T-helper 2 cell treated with Interferon-gamma antibody and Interleukin-4, amounts not matched to agents 5 μg/mL and 100 μg/mL, for 36 hours (primary cell): ENCODE data around the gene TMPRSS4.

Experiments
- DNase-seq: peaks from one replicate; pipeline ENCODE4 v3.0.0; 2021; ENCODE audit warnings: low spot score
- H3K27ac Mint-ChIP-seq: one replicate; pipeline ENCODE4 v1.8.0; 2021; ENCODE audit warnings: mild to moderate bottlenecking, mixed read lengths
- H3K27me3 Mint-ChIP-seq: one replicate; pipeline ENCODE4 v1.8.0; 2021; ENCODE audit warnings: low read depth, mixed read lengths
- H3K36me3 Mint-ChIP-seq: one replicate; pipeline ENCODE4 v1.8.0; 2021; ENCODE audit warnings: low read depth, mixed read lengths
- H3K4me1 Mint-ChIP-seq: one replicate; pipeline ENCODE4 v1.8.0; 2021; ENCODE audit warnings: low read depth, mixed read lengths
- H3K4me3 Mint-ChIP-seq: one replicate; pipeline ENCODE4 v1.8.0; 2022; ENCODE audit warnings: mild to moderate bottlenecking, moderate library complexity, mixed read lengths
- H3K9me3 Mint-ChIP-seq: one replicate; pipeline ENCODE4 v1.8.0; 2021; ENCODE audit warnings: mixed read lengths

TMPRSS4 gene

DNA sequence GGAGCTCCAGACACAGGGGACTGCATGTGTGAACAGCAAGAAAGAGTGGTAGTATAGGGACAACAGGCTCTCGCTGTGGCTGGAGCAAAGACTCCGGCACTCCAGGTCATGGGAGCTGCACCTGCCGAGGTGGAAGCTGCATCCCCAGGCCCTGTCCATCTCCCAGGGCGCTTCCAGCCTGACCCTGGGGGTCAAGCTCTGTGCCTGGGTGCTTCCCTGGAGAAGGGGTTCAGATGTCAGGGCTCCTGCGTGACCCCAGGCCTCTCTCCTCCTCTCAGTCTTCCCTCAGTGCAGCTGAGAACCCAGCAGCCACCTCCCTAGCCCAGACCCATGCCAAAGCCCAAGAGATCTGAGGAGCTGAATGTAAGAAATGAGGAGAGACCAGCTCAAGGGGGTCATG, 3.4 kb downstream of the TMPRSS4 start:
- no peak overlapping the region for H3K4me3 Mint-ChIP-seq
- no peak overlapping the region for H3K27ac Mint-ChIP-seq

DNA sequence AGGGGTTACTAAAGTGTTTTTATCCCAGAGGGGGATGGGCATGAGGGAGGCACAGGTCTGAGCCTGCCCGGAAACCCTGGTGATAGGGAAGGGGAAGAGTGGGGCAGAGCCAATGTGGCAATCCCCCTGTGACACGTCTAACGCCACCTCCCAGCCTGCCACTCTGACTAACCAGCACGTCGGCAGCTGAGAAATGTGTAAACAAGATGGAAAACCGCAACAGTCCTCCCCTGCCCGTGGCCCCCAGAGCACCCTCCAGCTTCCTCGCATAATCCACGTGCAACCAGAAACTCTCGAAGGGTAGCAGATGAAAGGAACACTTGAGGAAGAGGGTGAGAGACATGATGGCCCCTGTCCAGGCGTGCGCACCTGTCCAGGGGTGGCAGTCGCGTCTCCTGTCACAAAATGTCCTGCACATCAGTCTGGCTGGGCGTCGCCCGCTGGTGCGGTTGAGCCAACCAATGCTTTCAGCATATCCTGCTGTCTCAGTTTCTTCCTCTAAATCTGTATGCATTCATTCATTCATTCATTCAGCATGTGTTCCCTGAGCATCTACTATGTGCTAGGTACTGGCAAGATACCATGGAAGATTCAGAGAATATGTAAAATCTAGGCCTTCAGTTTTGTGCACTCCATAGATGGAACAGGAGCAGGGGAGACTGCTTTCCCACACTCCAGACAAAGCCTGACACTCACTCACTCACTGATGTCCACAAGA, 4.5 kb downstream of the TMPRSS4 start:
- Mint-ChIP-seq H3K9me3 (peaks cover 3% of the 10 kb centered on the region), H3K4me1 (no peaks in the 10 kb centered on the region), H3K27me3 (peaks cover 3% of the 10 kb centered on the region), H3K27ac (no peak overlapping the region), H3K4me3 (no peak overlapping the region), H3K36me3 (no peaks in the 10 kb centered on the region)
- no peak for DNase-seq

More for the DNA sequence above, 3.4 kb downstream of the TMPRSS4 start:
- no peak for DNase-seq
- Mint-ChIP-seq H3K4me1 (no peaks in the 10 kb centered on the region), H3K36me3 (no peaks in the 10 kb centered on the region), H3K27me3 (peaks cover 5% of the 10 kb centered on the region), H3K9me3 (no peaks in the 10 kb centered on the region)

DNA sequence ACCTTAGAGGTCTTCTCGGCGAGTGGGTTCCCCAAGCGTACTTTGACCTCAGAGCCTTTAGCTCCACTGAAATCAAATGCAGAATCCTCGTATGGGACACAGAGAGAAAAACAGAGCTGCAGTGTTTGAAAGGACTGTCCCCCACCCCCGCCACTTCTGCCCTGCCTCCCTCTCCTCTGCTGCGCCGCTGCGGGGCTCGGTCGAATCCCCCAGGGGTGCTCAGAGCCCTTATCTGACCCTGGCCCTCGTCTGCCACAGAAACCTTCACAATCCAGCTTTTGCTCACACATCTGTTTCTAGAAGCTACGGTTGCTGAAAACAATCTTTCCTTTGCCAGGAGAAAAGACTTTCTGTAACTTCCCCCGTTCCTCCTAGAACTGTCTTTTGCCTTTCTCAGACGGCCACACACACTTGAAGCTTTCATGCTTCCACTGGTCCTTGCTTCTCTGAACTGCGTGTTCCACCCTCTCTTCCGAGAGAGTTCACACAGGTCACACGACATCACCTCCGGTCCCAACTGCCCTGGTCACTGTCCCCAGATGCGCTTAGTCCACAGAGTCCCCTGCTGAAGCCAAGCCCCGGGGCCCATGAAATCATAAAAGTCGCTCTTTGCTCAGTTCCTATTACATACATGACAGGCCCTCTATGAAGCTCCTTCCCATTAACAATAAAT, 6.1 kb downstream of the TMPRSS4 start:
- Mint-ChIP-seq H3K9me3 (peaks cover 17% of the 10 kb centered on the region), H3K4me3 (no peak overlapping the region), H3K27ac (no peak overlapping the region), H3K4me1 (no peaks in the 10 kb centered on the region), H3K36me3 (no peaks in the 10 kb centered on the region), H3K27me3 (peaks cover 3% of the 10 kb centered on the region)
- no peak for DNase-seq

DNA sequence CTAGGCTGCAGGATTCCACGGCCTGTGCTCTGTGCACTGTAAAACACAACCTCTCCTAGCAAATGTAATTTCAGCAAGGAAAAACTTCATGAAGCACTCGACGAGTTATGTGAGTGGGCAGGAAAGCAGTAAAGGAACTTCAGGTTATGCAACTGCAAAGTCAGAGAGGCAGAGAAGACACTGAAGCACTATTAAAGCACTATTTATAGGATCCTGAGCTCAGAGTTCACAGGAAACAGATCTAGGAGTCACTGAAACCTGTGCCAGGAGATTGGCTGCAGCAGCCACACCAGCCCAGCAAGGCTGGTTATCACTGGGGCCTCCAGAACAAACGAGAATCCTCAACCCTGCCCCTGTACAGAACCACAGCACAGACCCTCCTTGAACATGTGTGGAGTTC, 7.4 kb downstream of the TMPRSS4 start:
- Mint-ChIP-seq H3K9me3 (peaks cover 23% of the 10 kb centered on the region), H3K4me3 (no peak overlapping the region), H3K36me3 (no peaks in the 10 kb centered on the region), H3K27ac (no peak overlapping the region), H3K27me3 (peaks cover 3% of the 10 kb centered on the region), H3K4me1 (no peaks in the 10 kb centered on the region)
- no peak for DNase-seq

DNA sequence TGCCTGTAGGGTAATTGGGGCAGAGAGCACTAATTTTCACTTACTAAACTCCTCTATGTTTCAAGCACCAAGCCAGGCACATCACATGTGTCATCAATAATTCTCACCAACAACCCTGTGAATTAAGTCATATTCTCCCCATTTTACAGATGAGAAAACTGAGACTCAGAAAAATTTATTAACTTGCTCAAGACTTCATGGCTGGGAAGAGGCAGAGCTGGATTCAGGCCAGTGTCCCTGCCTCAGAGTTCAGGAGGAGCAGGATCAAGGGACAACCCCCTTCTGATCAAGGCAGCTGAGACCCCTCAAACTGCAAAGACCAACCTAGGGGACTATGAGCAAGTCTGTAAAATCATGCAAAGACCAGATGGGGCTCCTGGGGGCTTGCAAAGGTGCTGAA, 7.8 kb downstream of the TMPRSS4 start:
- H3K4me1 Mint-ChIP-seq, result no peaks in the 10 kb centered on the region
- no peak overlapping the region for H3K4me3 Mint-ChIP-seq
- no peak overlapping the region for H3K27ac Mint-ChIP-seq
- DNase-seq, result no peak
- H3K36me3 Mint-ChIP-seq, result no peaks in the 10 kb centered on the region
- H3K27me3 Mint-ChIP-seq, result peaks cover 5% of the 10 kb centered on the region
- peaks cover 27% of the 10 kb centered on the region for H3K9me3 Mint-ChIP-seq

DNA sequence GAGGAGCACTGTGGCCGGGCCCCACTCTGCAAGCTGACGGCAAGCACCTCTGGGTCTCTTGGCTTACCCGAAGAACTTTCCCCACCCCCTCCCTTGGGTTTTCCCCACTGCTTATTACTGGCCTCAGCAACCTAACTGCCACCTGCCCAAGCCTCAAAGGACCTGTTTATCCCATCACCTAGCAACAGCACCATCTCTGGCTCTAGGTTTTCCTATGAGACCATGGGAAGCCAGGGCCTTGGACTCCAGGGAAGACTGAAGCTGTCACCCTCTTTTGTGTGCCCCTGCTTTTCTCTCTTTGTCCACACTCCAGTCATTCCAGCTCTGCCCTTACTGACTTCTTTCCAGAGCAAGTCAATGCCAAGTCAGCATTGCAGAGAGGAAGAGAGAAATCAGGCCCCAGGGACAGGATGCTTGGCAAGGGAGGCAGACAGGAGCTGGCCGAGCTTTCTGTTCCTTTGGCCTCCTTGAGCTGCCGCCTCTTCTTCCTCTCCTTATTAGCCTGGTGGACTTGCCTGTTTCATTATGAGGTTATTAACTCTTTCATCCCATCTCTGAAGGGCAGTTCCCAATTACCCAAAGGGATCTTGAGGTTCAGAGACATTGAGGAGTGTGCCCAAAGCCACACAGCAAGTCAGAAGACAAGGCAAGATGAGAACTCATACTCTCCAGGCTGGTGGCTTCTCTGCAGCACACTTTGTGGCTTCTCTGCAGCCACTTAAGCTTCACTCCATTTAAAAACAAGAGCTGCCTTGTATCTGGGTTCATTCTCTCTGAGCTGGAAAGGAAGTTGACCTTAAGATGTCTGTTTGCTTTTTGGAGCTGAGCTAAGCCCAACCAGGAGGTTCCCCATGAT, 10.3 kb downstream of the TMPRSS4 start, which contains the start of gene SMIM35:
Gene SMIM35 (minus strand): TSS at position 51 of the 856 bp plus-strand sequence. CDS start 206 bp downstream, outside the sequence.
- Mint-ChIP-seq H3K4me1 (no peaks in the 10 kb centered on the region), H3K4me3 (no peak within 1 kb of the TSS)

DNA sequence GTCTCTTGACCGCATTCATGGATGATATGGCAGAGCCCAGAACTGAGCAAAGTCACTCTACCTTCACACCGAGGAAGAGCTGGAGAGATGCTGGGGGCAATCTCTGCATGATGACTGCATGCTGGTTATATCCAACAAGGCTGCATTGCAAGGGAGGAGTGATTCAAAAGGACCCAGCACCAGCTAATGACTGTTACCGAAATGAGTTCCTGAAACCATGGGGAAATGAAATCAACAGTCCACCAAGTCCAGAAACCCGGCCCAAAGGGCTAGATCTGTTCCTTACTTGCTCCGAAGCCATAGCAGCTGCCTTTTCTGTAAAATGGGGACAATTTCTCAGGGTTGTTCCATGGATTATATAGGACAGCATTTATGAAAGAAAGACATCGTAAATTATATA, 11.1 kb downstream of the TMPRSS4 start:
- no peak overlapping the region for H3K27ac Mint-ChIP-seq
- H3K4me3 Mint-ChIP-seq, result no peak overlapping the region
- DNase-seq, result no peak
- H3K36me3 Mint-ChIP-seq, result no peaks in the 10 kb centered on the region
- H3K27me3 Mint-ChIP-seq, result peaks cover 3% of the 10 kb centered on the region
- H3K4me1 Mint-ChIP-seq, result no peaks in the 10 kb centered on the region
- peaks cover 27% of the 10 kb centered on the region for H3K9me3 Mint-ChIP-seq

More for the DNA sequence above, 10.3 kb downstream of the TMPRSS4 start, which contains the start of gene SMIM35:
- no peak within 1 kb of the TSS for H3K27ac Mint-ChIP-seq
- DNase-seq, result no peak
- H3K9me3 Mint-ChIP-seq, result peaks cover 27% of the 10 kb centered on the region
- H3K27me3 Mint-ChIP-seq, result peaks cover 3% of the 10 kb centered on the region
- H3K36me3 Mint-ChIP-seq, result no peaks in the 10 kb centered on the region

DNA sequence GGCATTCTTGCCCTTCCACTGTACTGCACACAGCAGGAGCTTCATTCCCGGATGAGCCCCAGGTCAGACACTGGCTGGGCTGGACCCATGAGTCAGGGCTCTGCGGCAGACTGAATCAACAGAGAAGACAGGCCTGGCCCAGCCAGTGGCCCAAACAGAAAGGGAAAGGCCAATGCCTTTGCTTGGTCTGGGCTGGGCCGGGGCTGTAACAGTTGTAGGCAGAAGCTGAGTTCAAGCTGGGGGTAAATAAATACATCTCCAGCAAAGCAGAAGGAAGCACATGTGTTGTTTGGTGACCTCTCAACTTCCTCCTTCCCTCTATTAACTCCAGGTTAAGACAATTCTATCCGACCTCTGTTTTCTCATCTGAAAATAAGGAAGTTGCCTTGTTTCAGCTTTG, 11.7 kb downstream of the TMPRSS4 start:
- DNase-seq, result no peak
- Mint-ChIP-seq H3K27me3 (peaks cover 3% of the 10 kb centered on the region), H3K4me1 (no peaks in the 10 kb centered on the region), H3K9me3 (peaks cover 27% of the 10 kb centered on the region), H3K36me3 (no peaks in the 10 kb centered on the region), H3K27ac (no peak overlapping the region), H3K4me3 (no peak overlapping the region)

DNA sequence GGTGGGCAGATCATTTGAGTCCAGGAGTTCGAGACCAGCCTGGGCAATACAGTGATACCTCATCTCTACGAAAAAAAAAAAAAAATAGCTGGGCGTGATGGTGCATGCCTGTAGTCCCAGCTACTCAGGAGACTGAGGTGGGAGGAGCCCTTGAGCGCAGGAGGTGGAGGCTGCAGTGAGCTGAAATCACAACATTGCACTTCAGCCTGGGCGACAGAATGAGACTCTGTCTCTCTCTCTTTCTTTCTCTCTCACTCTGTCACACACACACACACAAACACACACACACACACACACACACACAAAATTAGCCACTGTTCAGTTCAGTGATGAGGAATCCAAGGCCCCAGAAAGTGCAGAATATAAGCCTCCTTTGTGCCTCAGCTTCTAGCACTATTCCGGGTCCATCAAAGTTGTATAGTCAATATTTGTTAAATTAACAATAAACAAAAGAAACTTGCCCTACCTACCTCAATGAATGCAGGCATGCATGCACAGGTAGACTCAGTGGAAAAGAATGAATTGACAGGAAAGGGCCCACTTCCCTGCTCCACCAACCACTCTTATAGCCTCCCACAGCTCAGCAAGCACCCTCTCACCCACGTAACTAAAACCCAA, 13.8 kb downstream of the TMPRSS4 start:
- H3K36me3 Mint-ChIP-seq, result no peaks in the 10 kb centered on the region
- no peak for DNase-seq
- no peaks in the 10 kb centered on the region for H3K4me1 Mint-ChIP-seq
- H3K27me3 Mint-ChIP-seq, result peaks cover 6% of the 10 kb centered on the region
- H3K9me3 Mint-ChIP-seq, result peaks cover 27% of the 10 kb centered on the region
- no peak overlapping the region for H3K4me3 Mint-ChIP-seq
- H3K27ac Mint-ChIP-seq, result no peak overlapping the region

DNA sequence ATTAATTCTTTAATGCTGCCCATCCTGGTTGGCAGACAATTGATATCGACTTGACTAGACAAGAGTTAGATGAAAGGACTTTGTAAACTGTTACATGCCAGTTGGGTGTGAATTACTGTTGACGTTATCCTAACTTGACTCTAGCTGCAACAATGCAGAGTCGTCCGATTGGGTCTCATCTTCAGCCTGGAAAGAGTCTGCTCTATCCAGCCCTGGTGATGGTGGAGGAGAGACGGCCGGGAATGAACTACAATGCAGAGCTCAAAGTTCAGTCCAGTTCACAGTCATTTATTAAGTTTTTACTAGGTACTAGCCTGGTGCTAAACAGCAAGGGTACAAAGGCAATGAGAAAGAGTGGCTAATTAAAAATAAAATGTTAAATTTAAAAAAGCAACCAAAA, 14.8 kb downstream of the TMPRSS4 start:
- peaks cover 9% of the 10 kb centered on the region for H3K27me3 Mint-ChIP-seq
- H3K4me1 Mint-ChIP-seq, result no peaks in the 10 kb centered on the region
- H3K27ac Mint-ChIP-seq, result no peak overlapping the region
- DNase-seq, result no peak
- peaks cover 22% of the 10 kb centered on the region for H3K9me3 Mint-ChIP-seq
- no peaks in the 10 kb centered on the region for H3K36me3 Mint-ChIP-seq
- H3K4me3 Mint-ChIP-seq, result no peak overlapping the region

DNA sequence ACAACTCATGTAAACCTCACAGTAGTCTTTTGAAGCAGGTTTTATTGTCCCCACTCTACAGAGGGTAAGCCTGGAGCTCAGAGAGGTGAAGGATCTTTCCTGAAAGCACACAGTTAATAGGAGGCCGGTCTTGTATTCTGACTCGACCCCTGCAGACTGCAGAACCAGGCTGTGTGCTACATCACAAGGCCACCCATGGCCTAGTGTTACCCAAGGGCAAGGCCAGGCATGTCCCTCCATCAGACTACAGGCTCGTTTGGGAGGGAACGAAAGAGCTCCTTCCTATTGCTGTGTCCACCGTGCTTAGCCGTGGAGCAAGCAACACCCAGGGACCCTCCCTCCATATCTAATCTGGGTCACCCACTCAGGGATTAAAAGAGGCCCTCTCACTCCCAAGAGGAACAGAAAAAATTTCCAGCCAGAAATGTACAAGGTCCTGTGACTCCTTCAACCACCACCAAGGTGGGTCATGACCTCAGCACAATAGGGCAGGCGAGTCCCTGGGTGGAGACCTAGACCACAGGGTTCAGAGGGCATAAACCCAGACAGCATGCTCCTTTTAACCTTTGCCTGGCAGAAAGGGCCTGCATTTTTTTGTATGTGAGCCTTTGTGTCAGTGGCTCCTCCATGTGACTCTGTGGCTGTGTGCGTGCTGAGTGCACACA, 16.2 kb downstream of the TMPRSS4 start:
- Mint-ChIP-seq H3K27me3 (peaks cover 17% of the 10 kb centered on the region), H3K27ac (no peak overlapping the region), H3K4me3 (no peak overlapping the region), H3K9me3 (peaks cover 9% of the 10 kb centered on the region), H3K36me3 (no peaks in the 10 kb centered on the region), H3K4me1 (no peaks in the 10 kb centered on the region)
- no peak for DNase-seq

DNA sequence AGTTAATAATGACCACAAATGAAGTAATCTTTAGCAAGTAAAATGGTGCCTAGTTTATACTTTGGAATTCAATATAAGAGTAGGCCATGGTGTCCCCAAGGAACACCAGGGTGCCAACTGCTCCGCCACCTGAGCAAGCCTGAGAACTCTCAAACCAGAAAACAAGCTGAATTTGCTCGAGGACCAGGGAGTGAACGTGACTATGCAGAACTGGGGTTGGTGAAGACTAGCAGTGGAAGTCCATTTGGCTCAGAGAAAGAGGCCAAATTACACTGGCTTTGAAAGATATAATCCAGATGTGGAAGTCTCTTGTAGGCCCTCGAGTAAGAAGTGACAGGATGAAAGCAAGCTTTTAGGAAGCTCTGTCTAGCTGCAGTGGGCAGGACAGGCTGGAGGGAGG, 18.6 kb downstream of the TMPRSS4 start:
- no peak overlapping the region for H3K27ac Mint-ChIP-seq
- no peaks in the 10 kb centered on the region for H3K36me3 Mint-ChIP-seq
- H3K9me3 Mint-ChIP-seq, result no peaks in the 10 kb centered on the region
- no peaks in the 10 kb centered on the region for H3K4me1 Mint-ChIP-seq
- DNase-seq, result no peak
- H3K4me3 Mint-ChIP-seq, result no peak overlapping the region
- H3K27me3 Mint-ChIP-seq, result peaks cover 15% of the 10 kb centered on the region

DNA sequence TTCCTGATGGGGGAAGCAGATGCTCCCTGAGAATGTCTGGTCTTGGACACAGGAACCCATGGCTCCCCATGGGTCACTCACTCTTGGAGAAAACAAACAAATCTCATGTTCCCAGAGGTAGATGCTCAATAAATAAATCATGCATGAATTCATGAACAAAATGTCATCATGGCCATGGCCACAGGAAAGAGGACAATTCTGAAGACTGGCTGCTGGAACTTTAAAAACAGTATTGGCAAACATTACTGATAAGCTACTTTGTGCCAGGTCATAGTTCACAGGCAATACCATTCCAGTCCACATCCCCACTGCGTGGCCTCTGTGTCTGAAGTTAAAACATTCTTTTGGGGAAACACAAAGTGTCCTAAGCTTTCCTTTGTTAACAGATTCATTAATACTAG, 19.1 kb downstream of the TMPRSS4 start:
- DNase-seq, result no peak
- Mint-ChIP-seq H3K4me1 (no peaks in the 10 kb centered on the region), H3K36me3 (no peaks in the 10 kb centered on the region), H3K27ac (no peak overlapping the region), H3K4me3 (no peak overlapping the region), H3K9me3 (no peaks in the 10 kb centered on the region), H3K27me3 (peaks cover 15% of the 10 kb centered on the region)
